NT2/D1 (cell line): ENCODE results near the gene NGRN.

Experiments used
- SUZ12 ChIP-seq: IDR thresholded peaks from 2 replicates; pipeline ENCODE4 v1.6.1; 2011; ENCODE audit not compliant: insufficient read length, insufficient read depth; ENCODE audit errors: extremely low read depth
- YY1 ChIP-seq: IDR thresholded peaks from 2 replicates; pipeline ENCODE4 v1.6.1; 2011; ENCODE audit not compliant: insufficient read length, insufficient read depth

DNA sequence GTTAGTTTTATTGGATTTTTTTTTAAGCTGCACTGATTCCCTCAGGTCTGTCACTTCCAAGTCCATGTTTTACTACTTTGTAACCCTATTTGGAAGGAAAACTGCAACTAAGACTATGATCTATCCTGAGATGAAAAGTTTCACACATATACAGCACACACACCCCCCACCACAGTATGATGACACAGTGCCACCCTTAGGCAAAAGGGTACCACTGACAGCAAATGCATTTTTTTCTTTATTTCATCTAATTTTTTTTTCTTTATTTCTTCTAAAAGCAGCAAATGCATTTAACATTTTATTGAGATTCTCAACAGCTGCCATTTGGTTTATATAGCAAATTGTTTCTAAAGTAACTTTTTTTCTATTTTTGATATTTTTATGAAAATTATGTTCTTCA, 21.2 kb downstream of the NGRN start:
- TF ChIP-seq SUZ12: no peak
- TF ChIP-seq YY1: no peak
